ENCODE results near the gene PRODH2.
"Not testable (repeated sequence)": the region's sequence is repeated elsewhere in the genome, so short reads cannot be mapped to it uniquely, and the experiment has no call there.

The PRODH2 gene

DNA sequence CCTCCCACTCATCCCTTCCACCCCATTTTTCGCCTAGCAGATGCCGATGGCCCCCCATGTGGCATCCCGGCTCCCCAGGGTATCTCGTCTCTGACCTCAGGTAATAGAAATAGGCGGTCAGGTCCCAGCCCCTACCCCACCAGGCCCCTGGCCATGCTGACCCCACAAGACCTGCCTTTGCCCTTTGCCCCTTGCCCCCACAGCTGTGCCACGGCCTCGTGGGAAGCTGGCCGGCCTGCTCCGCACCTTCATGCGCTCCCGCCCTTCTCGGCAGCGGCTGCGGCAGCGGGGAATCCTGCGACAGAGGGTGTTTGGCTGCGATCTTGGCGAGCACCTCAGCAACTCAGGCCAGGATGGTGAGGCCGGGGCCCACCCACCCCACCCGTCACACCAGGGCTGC, 31.9 kb downstream of the PRODH2 start:
- DNase-seq = no peak

DNA sequence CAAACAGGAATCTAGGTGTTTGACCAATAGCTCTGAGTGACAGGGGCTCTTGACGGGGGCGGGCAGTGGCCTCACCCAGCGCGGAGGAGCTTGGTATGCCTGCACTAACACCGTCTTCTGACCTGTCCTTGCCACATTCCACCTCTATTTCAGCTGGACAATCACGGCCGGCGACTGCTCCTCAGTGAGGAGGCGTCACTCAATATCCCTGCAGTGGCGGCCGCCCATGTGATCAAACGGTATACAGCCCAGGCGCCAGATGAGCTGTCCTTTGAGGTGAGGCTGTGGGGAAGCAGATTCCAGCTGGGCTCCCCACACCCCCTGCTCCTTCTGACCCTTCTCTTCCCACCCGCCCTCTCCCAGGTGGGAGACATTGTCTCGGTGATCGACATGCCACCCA, 32.6 kb downstream of the PRODH2 start:
- no peak for DNase-seq

DNA sequence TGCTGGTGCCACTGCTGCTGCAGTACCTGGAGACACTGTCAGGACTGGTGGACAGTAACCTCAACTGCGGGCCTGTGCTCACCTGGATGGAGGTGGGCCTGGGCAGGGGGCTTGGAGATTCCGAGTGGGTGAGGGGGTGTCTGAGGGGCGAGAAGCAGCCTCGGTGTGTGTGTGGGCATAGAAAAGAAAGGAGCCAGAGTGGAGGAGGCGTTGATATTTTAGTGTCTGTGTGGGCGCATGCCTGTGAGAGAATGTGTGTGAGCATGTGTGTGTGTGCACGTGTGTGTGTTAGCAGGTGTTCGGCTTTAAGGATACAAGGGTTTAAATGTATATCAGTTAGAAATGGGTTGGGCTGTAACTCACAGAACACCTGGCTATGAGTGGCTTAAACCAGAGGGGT, 33.6 kb downstream of the PRODH2 start:
- no peak for DNase-seq

DNA sequence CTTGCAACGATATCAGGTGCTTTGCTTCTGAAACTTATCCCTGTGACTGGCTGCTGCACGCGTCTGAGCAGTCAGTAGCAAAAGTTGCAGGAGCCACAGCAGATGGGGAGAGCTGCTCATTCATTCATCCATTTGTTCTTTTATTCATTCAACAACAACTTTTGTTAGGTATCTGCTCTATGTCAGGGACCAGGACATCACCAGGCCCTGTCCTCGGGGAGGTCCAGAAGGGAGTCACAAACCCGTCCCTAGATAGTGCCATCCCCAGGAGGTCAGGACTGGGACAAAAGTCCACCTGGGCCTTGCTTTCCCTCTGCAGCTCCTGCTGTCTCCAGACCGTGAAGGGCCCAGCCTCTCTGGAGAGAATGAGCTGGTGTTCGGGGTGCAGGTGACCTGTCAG, 34.7 kb downstream of the PRODH2 start:
- DNase-seq = no peak

GRCh38 chr19:35777086-35777841, 35.4 kb downstream of the PRODH2 start:
- DNase-seq = no peak

DNA sequence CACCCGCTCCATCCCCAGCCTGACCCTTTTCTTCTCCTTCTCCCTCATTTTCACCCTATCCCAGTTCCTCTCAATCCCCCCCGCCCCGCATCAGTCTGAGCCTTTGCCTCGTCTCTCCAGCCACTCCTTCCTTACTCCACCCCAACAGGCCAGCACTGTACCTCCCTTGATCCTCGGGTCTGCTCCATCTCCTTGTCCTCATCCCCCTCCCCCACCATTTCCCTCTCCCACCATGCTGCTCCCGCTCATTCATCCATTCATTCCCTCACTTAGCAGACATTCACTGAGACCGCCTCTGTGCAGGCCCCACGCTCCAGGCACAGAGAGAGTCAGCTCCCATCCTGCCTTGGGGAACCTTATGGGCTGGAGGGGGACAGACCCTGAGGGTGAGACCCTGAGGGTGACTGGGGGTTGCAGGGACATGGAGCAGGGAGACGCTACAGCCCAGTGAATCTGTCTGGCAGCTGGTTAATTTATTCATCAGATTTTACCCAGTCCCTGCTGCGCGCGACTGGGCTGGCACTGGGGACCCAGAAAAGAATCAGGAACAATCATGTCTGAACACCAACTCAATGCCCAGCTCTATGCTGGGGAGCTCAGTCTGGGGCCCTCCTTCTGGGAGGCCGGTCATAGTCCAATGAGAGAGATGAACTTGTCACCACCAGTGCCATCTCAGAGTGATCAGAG, 36.4 kb downstream of the PRODH2 start:
- DNase-seq = no peak

DNA sequence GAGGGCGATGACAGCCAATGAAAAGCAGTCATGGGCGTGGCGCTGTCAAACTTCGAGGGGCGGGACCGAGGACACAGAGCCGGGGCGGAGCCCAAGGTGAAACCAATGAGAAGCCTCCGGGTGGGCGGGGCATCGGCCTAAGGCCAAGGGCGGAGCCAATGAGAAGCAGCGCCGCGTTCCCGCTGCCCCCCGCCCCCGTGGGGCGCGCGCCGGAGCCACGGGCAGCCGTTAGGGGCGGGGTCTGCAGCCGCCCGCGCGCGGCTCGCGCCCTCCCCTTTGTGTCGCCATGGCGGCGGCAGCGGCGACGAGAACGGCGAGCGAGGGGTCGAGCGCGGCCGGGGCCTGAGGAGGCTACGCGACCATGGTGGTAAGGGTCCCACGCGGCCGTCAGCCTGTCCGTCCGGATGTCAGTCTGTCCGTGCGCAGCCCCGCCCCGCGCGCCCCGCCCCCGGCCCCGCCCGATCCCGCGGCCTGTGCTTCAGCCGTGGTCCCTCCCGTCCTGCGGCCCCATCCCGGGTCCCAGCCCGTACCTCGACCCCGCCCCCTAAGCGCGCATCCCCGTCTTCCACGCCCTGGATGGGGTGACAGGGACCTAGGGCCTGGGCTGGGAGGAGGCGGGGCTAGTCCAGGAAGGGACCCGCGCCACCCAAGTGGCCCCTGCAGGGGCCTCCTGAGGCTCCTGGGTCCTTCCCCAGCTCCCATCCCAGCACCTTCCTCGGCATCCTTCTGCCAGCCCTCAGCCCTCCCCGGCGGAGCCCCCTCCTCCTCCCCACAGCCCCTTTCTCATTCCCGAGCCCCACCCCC, 37.1 kb downstream of the PRODH2 start, which contains the start of gene ARHGAP33:
ARHGAP33 (plus strand) TSS at position 267 of the 804 bp plus-strand sequence; CDS start at position 362, 95 bp downstream.
- peak; percentile 99 for DNase-seq

- no peak for DNase-seq
These were observed 37.7 kb downstream of the PRODH2 start for GRCh38 chr19:35775046-35775297.

DNA sequence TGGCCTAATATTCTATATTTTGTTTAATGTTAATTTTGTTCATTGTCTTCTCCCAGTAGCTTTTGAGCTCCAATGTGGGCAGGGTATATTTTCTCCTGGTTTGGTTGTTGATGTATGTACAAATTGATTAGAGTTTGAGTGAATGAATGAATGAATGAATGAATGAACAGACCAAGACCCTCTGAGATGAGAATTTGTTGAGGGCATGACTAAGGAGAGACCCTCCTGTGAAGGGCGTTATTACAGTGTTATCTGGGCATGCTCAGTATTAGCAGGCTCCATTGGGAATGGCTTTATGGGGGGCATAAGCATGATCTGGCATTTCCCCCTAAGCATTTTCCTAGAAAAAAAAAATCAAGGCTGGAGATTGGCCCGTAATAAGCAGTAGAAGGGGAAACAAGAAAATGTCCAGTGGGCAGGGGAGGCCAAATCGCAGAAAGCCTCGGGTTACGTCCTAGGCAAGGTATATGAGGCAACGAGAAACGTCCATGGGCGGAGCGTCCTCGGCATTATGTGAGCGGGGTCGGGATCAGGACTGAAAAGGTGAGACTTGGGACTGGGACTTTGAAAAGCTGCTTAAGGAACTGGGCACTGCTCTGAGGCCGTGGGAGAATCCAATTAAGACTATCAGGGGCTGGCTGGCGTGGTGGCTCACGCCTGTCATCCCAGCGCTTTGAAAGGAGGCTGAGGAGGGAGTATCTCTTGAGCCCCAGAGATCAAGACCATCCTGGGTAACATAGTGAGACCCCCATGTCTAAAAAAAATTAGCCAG, 38.2 kb downstream of the PRODH2 start:
- DNase-seq = no peak

GRCh38 chr19:35773020-35773806, 39.4 kb downstream of the PRODH2 start:
- no peak for DNase-seq

- DNase-seq = not testable (repeated sequence)
These were observed 40.3 kb downstream of the PRODH2 start for GRCh38 chr19:35772362-35772761.

GRCh38 chr19:35768082-35768421, 44.6 kb downstream of the PRODH2 start:
- DNase-seq = no peak

GRCh38 chr19:35767288-35768081, 45.2 kb downstream of the PRODH2 start:
- no peak for DNase-seq

DNA sequence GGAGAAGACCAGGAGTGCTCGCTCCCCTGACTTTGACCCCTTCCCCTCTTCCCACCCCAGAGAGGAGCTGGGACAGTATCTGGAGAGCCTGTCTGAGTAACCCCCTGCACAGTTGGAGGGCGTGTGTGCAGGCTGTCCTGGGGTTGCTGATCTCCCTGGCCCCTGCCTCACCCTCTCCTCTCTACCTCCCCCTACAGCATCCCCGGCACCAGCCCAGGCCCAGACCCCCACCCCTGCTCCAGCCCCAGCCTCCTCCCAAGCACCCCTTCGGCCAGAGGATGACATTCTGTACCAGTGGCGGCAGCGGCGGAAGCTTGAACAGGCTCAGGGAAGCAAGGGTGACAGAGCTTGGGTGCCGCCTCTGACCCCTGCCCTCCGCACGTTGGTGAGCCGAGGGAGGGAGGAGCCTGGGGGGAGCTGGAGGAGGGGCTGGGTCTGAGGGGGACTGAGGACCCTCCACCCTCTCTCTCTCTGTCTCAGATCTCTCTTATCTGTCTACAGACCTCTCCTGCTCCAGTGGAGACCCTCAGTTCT, 46.0 kb downstream of the PRODH2 start:
- no peak for DNase-seq

- DNase-seq = no peak
These were observed 48.0 kb downstream of the PRODH2 start for GRCh38 chr19:35764432-35765315.

DNA sequence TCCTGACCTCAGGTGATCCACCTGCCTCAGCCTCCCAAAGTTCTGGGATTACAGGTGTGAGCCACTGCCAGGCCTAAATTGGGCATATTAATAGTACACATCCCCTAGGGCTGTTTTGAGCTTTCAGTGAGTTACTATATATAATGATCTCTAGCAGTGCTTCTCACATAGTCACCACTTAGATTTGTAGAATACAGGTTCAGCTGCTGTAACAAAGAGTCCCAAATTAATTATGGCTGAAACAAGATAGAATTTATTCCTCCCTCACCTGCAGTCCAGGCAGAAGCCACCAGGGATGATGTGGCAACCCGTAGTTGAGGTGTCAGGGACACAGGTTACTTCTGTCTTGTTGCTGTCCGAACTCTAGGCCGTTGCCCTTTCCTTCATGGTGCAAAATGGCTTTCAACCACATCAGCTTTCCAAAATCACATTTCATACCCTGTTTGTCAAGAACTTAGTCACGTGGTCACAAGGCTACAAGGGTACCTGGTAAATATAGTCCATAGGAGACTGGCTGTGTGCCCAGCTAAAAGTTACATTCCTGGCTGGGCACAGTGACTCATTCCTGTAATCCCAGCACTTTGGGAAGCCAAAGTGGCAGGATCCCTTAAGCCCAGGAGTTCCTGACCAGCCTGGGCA, 51.8 kb downstream of the PRODH2 start:
- DNase-seq = no peak

- no peak for DNase-seq
These were observed 52.9 kb downstream of the PRODH2 start for GRCh38 chr19:35759697-35760096.

- peak; percentile 99 for DNase-seq
These were observed 54.7 kb downstream of the PRODH2 start, which contains the start of gene PROSER3 for GRCh38 chr19:35757749-35758608. Gene PROSER3 (plus strand): TSS chr19:35758176. CDS start chr19:35758216, 40 bp downstream.
